HK-2 (cell line): ENCODE data around the gene TP53I11.

Experiments used
- DNase-seq: peaks from one replicate; pipeline ENCODE4 v3.0.0-alpha.2; 2018; ENCODE audit not compliant: unreplicated experiment

The TP53I11 gene

DNA sequence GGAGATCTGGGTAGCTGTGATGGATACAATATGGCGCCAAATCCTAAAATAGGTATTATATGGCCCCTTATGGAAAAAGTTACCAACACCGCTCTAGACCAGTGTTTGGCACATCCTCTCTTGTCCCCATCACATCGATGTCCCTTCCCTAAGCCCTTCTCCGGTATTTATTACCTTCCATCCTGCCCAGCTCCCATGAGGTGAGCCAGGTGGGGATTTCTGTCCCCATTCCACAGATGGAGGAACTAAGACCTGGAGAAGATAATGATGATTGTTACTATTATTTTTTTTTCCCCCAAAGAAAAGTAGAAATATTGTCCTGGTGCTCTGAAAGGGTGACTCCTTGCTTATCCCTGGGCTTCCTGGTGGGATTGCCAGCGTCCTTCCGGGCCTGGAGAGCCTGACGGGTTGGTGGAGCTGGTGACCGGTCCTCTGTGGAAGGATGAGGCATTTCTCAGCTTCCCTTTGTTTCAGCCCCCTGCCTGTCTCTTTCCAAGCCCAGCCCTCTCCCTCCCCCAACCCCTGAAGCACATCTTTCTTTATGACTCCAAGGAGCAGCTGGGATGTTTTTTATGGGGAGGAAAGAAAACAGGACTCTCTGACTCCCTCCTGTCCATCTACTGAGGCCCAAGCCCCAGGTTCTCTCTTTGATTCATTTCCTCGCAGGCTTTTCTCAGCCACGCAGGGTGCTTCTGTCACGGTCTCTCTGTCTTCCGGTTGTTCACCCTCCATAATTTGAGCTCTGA is 65.4 kb downstream of the TP53I11 start:
- no peak for DNase-seq

- no peak for DNase-seq
Measured at GRCh38 chr11:44884056-44884455, 66.6 kb downstream of the TP53I11 start.

DNA sequence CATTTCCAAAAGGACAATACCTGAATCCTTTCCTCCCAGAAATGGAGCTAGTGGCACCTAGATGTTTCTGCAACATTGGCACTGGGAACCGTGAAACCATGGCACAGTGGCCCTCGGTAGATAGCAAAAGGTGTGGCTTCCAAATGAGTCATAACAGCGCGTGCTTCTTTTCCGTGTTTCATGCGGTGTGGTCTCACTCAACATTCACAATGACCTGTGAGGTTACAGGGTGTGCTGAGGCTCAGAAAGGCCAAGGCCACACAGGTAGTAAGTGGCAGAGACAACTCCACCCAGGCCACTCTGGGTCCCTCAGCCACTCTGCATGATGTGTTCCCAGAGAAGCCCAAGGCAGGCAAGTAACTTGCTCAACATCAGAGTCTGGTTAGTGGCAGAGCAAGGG is 67.4 kb downstream of the TP53I11 start:
- DNase-seq, result no peak
